ENCODE data around the gene NFATC2. TPM values are rescaled to one million over a fixed set of nuclear protein-coding genes. Genes with fewer than 3 reads are reported as not detected.

The NFATC2 gene
- polyA plus RNA-seq, 1 donor from 2014 or later = not detected

DNA sequence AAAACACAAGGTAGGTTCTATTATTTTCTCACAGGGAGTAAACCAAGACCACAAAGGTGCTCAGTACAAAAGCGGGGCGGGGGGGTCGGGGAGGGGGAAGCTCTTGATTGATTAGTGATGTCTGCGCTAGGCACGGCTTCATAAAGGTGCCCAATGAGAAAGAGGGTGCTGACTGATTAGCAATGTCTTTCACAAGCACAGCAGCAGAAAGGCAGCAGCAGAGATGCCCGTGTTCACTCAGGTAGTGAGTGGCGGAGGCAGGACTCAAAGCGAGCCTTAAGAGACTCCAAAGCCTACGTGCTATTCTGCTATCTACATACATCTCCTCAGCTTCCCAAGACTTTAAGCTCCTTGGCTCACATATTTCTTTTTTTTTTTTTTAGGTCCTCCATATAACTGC lies 20.3 kb downstream of the NFATC2 start:
- Histone ChIP-seq H3K27me3 (ENCODE audit: insufficient read depth, low read depth, low read length) (no peaks in the 10 kb centered on the region), H3F3A (ENCODE audit: insufficient read depth, low read length, poor library complexity, severe bottlenecking) (no peaks in the 10 kb centered on the region), H3K4me3 (ENCODE audit: low read length) (no peak overlapping the region), H3K79me2 (replicated peaks; ENCODE audit: insufficient read depth, low read length) (no peaks in the 10 kb centered on the region), H4K20me1 (ENCODE audit: insufficient read depth) (no peaks in the 10 kb centered on the region), H3K9me2 (ENCODE audit: insufficient read depth, low read length) (no peaks in the 10 kb centered on the region), H3K9ac (ENCODE audit: low read length) (no peak overlapping the region), H3K4me2 (ENCODE audit: low read length) (no peak overlapping the region), H3K36me3 (ENCODE audit: insufficient read depth, low read length) (no peaks in the 10 kb centered on the region), H3K27ac (ENCODE audit: low read length) (no peak overlapping the region), H3K9me3 (ENCODE audit: low read length) (no peaks in the 10 kb centered on the region), H2AFZ (ENCODE audit: low read depth, low read length) (no peak overlapping the region)
- no peak for TF ChIP-seq EP300 (conservative IDR thresholded peaks at IDR 0.05; ENCODE audit: poor library complexity, severe bottlenecking)
- TF ChIP-seq POLR2AphosphoS5 (IDR thresholded peaks at IDR 0.05) = no peak

DNA sequence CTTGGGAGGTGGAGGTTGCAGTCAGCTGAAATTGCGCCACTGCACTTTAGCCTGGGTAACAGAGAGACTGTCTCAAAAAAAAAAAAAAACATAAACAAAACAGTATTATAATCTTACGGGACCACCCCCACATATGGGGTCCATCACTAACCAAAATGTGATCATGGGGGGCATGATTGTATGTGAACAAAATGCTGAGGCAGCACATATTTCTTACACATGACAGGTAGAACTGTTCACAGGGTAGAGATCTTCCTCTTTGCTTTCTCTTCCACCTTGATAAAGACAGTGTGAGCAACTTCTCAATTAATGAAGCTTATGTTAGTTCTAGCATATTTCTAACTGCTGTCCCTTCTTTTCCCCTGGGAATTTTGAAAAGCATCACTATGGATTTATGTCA lies 24.7 kb downstream of the NFATC2 start:
- no peak overlapping the region for H2AFZ ChIP-seq (ENCODE audit: low read depth, low read length)
- H3K9ac ChIP-seq (ENCODE audit: low read length) = no peak overlapping the region

DNA sequence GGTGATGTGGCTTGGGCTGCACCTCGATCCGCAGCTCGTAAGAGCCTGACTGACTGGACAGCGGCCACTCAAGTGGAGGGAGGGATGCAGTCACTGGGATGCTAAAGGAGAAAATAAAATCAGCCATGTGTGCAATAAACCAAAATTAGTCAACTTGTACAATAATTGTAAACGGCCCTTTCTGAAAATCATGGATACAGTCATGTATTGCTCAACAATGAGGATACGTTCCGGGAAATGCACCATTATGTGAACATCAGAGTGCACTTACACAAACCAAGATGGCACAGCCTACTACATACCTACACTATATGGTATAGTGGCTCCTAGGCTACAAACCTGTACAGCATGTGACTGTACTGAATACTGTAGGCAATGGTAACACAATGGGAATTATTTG lies 25.7 kb downstream of the NFATC2 start:
- H3K9ac ChIP-seq (ENCODE audit: low read length) = no peak overlapping the region

More for the DNA sequence above, 24.7 kb downstream of the NFATC2 start:
- Histone ChIP-seq H3K79me2 (replicated peaks; ENCODE audit: insufficient read depth, low read length) (no peaks in the 10 kb centered on the region), H3K4me3 (ENCODE audit: low read length) (no peak overlapping the region), H3K36me3 (ENCODE audit: insufficient read depth, low read length) (no peaks in the 10 kb centered on the region), H3K4me2 (ENCODE audit: low read length) (no peak overlapping the region), H3K9me2 (ENCODE audit: insufficient read depth, low read length) (no peaks in the 10 kb centered on the region), H3K27ac (ENCODE audit: low read length) (no peak overlapping the region), H4K20me1 (ENCODE audit: insufficient read depth) (no peaks in the 10 kb centered on the region), H3K27me3 (ENCODE audit: insufficient read depth, low read depth, low read length) (no peaks in the 10 kb centered on the region), H3F3A (ENCODE audit: insufficient read depth, low read length, poor library complexity, severe bottlenecking) (no peaks in the 10 kb centered on the region), H3K9me3 (ENCODE audit: low read length) (no peaks in the 10 kb centered on the region)
- TF ChIP-seq, protein P1, sequence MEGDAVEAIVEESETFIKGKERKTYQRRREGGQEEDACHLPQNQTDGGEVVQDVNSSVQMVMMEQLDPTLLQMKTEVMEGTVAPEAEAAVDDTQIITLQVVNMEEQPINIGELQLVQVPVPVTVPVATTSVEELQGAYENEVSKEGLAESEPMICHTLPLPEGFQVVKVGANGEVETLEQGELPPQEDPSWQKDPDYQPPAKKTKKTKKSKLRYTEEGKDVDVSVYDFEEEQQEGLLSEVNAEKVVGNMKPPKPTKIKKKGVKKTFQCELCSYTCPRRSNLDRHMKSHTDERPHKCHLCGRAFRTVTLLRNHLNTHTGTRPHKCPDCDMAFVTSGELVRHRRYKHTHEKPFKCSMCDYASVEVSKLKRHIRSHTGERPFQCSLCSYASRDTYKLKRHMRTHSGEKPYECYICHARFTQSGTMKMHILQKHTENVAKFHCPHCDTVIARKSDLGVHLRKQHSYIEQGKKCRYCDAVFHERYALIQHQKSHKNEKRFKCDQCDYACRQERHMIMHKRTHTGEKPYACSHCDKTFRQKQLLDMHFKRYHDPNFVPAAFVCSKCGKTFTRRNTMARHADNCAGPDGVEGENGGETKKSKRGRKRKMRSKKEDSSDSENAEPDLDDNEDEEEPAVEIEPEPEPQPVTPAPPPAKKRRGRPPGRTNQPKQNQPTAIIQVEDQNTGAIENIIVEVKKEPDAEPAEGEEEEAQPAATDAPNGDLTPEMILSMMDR (IDR thresholded peaks at IDR 0.05; ENCODE audit: poor library complexity, severe bottlenecking) = no peak
- TF ChIP-seq EP300 (conservative IDR thresholded peaks at IDR 0.05; ENCODE audit: poor library complexity, severe bottlenecking) (no peak), SMC3 (conservative IDR thresholded peaks at IDR 0.05; ENCODE audit: poor library complexity) (no peak), TAF1 (IDR thresholded peaks at IDR 0.05; ENCODE audit: low read depth) (no peak), MXI1 (conservative IDR thresholded peaks at IDR 0.05; ENCODE audit: poor library complexity, severe bottlenecking) (no peak)

DNA sequence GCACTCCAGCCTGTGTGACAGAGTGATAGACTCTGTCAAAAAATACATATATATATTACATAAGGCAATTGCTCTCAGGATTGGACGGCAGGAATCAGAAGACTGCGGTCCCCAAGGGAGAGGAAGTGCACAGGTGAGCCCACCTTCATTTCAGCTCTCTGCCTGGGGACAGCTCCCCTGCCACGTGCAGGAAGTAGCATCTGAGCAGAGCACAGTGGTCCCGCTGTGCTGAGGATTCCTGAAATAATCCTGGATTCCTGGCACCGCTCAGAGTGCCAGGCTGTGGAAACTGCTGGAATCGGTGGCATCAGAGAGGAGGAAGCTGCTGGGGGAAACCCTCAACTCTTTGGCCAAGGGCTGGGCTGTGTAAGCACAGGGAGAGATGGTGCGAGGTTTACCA lies 27.7 kb downstream of the NFATC2 start:
- no peaks in the 10 kb centered on the region for H3K9me3 ChIP-seq (ENCODE audit: low read length)
- H2AFZ ChIP-seq (ENCODE audit: low read depth, low read length) = no peak overlapping the region
- no peaks in the 10 kb centered on the region for H4K20me1 ChIP-seq (ENCODE audit: insufficient read depth)
- no peak overlapping the region for H3K27ac ChIP-seq (ENCODE audit: low read length)
- no peaks in the 10 kb centered on the region for H3F3A ChIP-seq (ENCODE audit: insufficient read depth, low read length, poor library complexity, severe bottlenecking)
- no peak for TF ChIP-seq TAF1 (IDR thresholded peaks at IDR 0.05; ENCODE audit: low read depth)
- no peak for TF ChIP-seq RAD21 (conservative IDR thresholded peaks at IDR 0.05)
- no peak for TF ChIP-seq POLR2AphosphoS5 (IDR thresholded peaks at IDR 0.05)
- TF ChIP-seq MXI1 (conservative IDR thresholded peaks at IDR 0.05; ENCODE audit: poor library complexity, severe bottlenecking) = no peak
- no peak for TF ChIP-seq EZH2 (IDR thresholded peaks at IDR 0.05; ENCODE audit: borderline replicate concordance, insufficient read depth, low read length, poor library complexity, severe bottlenecking)
- TF ChIP-seq, protein P2, sequence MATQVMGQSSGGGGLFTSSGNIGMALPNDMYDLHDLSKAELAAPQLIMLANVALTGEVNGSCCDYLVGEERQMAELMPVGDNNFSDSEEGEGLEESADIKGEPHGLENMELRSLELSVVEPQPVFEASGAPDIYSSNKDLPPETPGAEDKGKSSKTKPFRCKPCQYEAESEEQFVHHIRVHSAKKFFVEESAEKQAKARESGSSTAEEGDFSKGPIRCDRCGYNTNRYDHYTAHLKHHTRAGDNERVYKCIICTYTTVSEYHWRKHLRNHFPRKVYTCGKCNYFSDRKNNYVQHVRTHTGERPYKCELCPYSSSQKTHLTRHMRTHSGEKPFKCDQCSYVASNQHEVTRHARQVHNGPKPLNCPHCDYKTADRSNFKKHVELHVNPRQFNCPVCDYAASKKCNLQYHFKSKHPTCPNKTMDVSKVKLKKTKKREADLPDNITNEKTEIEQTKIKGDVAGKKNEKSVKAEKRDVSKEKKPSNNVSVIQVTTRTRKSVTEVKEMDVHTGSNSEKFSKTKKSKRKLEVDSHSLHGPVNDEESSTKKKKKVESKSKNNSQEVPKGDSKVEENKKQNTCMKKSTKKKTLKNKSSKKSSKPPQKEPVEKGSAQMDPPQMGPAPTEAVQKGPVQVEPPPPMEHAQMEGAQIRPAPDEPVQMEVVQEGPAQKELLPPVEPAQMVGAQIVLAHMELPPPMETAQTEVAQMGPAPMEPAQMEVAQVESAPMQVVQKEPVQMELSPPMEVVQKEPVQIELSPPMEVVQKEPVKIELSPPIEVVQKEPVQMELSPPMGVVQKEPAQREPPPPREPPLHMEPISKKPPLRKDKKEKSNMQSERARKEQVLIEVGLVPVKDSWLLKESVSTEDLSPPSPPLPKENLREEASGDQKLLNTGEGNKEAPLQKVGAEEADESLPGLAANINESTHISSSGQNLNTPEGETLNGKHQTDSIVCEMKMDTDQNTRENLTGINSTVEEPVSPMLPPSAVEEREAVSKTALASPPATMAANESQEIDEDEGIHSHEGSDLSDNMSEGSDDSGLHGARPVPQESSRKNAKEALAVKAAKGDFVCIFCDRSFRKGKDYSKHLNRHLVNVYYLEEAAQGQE (IDR thresholded peaks at IDR 0.05; ENCODE audit: borderline replicate concordance) = no peak
- no peak for TF ChIP-seq SMC3 (conservative IDR thresholded peaks at IDR 0.05; ENCODE audit: poor library complexity)
- TF ChIP-seq EP300 (conservative IDR thresholded peaks at IDR 0.05; ENCODE audit: poor library complexity, severe bottlenecking) = no peak
- TF ChIP-seq, protein P1 (IDR thresholded peaks at IDR 0.05; ENCODE audit: poor library complexity, severe bottlenecking) = no peak
- no peaks in the 10 kb centered on the region for H3K79me2 ChIP-seq (replicated peaks; ENCODE audit: insufficient read depth, low read length)
- no peak overlapping the region for H3K9ac ChIP-seq (ENCODE audit: low read length)
- H3K36me3 ChIP-seq (ENCODE audit: insufficient read depth, low read length) = no peaks in the 10 kb centered on the region
- H3K4me2 ChIP-seq (ENCODE audit: low read length) = no peak overlapping the region
- H3K4me3 ChIP-seq (ENCODE audit: low read length) = no peak overlapping the region
- no peaks in the 10 kb centered on the region for H3K9me2 ChIP-seq (ENCODE audit: insufficient read depth, low read length)
- H3K27me3 ChIP-seq (ENCODE audit: insufficient read depth, low read depth, low read length) = no peaks in the 10 kb centered on the region

More for the DNA sequence above, 25.7 kb downstream of the NFATC2 start:
- TF ChIP-seq TAF1 (IDR thresholded peaks at IDR 0.05; ENCODE audit: low read depth) = no peak
- TF ChIP-seq EP300 (conservative IDR thresholded peaks at IDR 0.05; ENCODE audit: poor library complexity, severe bottlenecking) = no peak
- no peak for TF ChIP-seq MXI1 (conservative IDR thresholded peaks at IDR 0.05; ENCODE audit: poor library complexity, severe bottlenecking)
- no peak for TF ChIP-seq POLR2AphosphoS5 (IDR thresholded peaks at IDR 0.05)
- TF ChIP-seq RAD21 (conservative IDR thresholded peaks at IDR 0.05) = no peak
- H3K4me2 ChIP-seq (ENCODE audit: low read length) = no peak overlapping the region
- no peaks in the 10 kb centered on the region for H3K9me2 ChIP-seq (ENCODE audit: insufficient read depth, low read length)
- H3K9me3 ChIP-seq (ENCODE audit: low read length) = no peaks in the 10 kb centered on the region
- no peak overlapping the region for H2AFZ ChIP-seq (ENCODE audit: low read depth, low read length)
- H3F3A ChIP-seq (ENCODE audit: insufficient read depth, low read length, poor library complexity, severe bottlenecking) = no peaks in the 10 kb centered on the region
- no peaks in the 10 kb centered on the region for H3K79me2 ChIP-seq (replicated peaks; ENCODE audit: insufficient read depth, low read length)
- no peaks in the 10 kb centered on the region for H3K27me3 ChIP-seq (ENCODE audit: insufficient read depth, low read depth, low read length)
- H3K36me3 ChIP-seq (ENCODE audit: insufficient read depth, low read length) = no peaks in the 10 kb centered on the region
- no peak overlapping the region for H3K27ac ChIP-seq (ENCODE audit: low read length)
- H3K4me3 ChIP-seq (ENCODE audit: low read length) = no peak overlapping the region
- H4K20me1 ChIP-seq (ENCODE audit: insufficient read depth) = no peaks in the 10 kb centered on the region
